NCI-H526 (cell line): ENCODE data around the gene CKB.
A peak's percentile ranks its signal among the peaks of the same experiment; 100 is the strongest.
"Not testable (repeated sequence)": the region's sequence is repeated elsewhere in the genome, so short reads cannot be mapped to it uniquely, and the experiment has no call there.

Experiments used
- DNase-seq, 2 experiments: peaks; one replicate each; lab custom pipeline; 2025; lab: John Stamatoyannopoulos, UW

Gene CKB

DNA sequence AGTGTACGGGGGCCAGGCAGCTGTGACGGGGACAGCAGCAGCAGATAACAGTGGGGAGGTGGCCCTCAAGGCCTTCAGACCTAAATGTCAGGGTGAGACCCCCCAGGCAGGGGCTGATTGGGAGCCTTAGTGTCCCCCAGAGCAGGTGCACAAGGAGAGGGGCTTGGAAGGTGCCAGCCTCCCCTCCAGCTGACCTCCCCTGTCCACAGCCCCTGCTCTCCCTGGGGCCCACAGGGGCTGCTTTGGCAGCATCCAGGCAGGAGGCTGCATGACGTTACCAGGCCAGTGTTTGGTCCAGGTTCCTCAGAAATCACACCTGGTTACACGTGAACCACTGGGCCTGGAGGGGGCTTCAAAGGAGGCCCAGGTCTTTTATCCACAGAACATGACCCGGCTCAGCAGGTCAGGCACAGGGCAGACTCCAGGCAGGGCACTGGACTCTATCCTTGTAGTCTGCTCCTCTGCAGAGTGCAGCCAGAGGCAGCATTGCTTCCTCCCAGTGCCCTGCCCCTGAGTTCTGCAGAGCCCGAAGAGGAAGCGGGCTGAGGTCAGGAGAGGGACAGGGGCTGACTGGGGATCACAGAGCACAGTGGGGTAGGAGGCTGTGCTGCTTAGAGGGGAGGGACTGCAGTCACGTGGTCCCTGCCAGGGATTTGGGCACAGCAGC is 3.8 kb upstream of the CKB start:
- no peak for DNase-seq

DNA sequence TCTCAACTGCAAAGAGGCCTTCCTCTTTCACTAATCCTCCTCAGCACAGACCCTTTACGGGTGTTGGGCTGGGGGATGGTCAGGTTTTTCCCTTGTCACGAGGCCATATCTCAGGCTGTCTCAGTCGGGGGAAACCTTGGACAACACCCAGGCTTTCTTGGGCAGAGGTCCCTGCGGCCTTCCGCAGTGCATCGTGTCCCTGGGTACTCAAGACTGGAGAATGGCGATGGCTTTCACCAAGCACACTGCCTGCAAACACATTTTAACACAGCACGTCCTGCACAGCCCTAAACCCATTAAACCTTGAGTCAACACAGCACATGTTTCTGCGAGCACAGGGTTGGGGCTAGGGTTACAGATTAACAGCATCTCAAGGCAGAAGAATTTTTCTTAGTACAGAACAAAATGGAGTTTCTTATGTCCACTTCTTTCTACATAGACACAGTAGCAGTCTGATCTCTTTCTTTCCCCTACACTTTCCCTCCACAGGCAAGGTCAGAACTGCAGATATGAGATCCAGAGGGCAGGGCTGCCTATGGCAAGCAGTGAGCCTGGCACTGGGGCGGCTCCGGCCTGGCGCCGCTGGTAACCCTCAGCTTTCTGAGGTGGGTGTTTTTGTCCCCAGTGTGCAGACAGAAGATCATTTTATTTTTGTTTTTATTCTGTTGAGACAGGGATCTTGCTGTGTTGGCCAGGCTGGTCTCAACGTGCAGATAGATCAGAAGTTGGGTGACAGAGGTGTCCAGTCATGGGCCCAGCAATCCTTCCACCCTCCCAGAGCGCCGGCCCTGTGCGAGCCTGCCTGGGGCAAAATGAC is 3.0 kb upstream of the CKB start:
- DNase-seq: not testable (repeated sequence)

DNA sequence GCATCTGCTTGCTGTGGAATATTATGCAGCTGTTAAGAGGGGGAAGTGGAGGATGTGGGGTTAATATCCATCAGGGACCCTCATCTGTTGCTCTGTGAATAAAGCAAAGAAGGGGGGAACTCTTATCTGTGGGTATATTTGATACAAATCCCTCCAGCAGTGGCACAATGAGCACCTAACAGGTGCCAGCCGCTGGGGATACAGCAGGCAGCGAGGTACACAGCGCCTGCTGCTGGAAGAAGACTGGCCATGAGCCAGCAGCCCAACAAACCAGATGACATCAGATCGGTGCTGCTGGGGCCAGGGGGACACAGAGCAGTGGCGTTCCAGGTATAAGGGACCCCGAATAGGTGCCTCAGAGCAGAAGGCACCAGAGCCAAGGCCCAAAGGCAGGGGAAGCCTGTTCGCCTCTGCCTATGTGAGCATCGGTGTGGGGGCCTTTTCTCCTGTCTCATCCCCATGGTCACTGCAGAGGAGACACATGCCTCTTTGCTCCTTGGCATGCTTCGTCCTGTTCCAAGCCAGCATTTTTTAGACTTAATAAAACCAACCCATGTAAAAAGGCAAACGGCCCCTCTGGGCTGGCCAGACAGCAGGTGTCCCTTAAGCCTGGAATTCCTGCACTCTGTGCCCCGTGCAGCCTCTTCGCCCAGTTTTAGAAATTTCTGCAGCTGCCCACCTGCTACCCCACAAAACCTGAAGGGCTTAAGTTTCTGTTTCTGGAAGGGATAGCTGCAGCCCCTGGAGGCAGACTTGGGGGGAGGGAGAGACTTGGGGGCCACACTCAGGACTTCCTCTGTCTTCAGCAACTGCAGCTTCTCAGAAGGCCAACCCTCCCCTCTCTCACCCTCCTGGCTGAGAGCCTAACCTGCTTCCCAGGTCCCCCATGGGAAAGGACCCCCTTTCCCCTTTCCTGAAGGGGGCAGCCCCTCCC is 1.6 kb upstream of the CKB start:
- peak in 1 of 2 experiments; percentile 36 for DNase-seq

DNA sequence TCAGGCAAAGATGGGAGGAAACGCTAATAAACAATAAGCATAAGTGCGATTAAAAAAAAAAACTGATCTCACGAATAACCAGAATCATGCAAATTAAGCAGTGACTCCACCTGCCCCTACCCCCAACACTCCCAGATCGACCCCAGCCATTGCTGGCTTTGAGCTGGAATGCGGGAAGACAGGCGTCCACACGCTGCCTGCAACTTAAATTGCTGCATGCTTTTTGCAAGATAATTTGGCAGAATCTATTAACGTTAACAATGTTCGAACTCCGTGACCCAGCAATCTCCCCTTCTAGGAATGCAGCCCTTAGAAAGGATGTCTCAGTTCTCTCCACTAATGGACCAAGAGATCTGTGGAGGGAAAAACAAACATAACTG is 935 bp upstream of the CKB start:
- no peak for DNase-seq

DNA sequence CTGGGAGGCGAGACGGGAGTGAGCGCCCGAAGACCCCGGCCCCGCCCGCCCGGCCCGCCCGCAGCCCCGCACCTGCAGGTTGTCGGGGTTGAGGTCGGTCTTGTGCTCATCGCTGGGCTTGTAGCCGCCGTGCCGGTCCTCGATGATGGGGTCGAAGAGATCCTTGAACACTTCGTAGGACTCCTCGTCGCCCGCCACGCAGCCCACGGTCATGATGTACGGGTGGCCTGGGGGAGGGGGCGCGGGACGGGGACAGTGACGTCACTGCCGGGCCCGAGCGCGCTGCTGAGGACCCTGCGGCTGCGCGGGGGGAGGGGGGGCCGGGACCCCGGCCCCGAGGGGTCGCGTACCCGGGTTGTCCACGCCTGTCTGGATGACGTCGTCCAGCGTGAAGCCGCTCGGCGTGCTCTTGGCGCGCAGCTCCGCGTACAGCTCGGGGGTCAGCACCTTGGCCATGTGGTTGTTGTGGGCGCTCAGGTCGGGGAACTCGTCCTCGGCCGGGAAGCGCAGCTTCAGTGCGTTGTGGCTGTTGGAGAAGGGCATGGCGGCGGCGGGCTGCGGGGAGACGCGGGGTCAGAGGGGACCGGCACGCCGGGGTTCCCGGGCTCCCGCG is 573 bp downstream of the CKB start:
- DNase-seq: peak in 1 of 2 experiments; percentile 73

DNA sequence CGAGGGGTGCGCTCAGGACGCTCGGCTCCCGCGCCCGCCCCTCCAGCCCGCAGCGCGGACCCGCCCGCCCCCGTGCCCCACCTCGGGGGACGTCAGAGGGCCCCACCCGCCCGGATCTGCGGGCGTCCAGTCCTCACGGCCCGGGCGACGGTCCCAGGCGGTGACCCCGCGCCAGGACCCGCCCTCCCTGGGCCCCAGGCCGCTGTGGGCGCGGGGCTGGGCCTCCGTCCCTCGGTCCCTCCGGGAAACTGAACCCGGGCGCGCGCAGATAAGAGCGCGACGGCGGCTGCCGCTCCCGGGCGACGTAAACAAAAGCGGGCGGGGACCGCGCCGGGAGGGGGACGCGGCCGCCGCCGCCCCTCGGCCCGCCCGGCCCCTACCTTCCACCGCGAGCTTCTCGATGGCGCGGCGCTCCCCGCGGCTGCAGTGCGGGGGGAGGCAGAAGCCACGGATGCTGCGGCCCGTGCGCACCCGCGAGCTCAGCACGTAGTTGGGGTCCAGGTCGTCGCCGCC is 1.1 kb downstream of the CKB start:
- DNase-seq: peak in 1 of 2 experiments; percentile 60

DNA sequence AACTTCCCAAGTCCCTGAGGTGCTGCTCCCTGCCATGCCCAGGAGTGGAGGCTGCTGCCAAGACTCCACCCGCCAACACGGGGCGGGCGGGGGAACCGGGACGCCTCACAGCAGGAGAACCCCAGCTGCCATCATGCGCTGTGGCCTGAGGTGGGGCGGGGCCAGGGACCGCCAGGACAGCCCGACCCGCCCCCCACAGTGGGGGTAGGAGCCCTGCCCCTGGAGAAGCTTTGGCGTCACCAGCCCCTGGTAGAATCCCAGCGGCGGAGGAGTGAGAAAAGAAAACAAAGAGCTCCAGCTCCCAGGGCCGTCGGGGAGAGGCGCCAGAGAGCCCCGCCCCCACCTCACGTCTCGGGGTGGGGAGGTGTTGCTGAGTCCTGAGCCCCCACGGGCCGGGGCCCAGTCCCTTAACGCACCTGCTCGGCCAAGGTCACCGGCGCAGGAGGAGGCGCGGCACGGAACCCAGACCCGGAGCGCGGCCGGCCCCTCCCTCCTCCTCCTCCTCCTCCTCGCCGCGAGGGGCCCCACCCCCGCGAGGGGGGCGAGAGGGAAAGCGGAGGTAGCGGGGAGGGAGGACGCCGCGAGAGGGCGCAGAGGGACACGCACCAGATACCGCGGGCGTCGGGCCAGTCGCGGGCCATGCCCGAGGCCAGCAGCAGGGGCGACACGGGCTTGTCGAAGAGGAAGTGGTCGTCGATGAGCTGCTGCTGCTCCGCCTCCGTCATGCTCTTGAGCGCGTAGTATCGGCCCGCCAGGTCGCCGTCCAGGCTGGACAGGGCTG is 1.8 kb downstream of the CKB start:
- DNase-seq: peak; percentile 76 to 89

DNA sequence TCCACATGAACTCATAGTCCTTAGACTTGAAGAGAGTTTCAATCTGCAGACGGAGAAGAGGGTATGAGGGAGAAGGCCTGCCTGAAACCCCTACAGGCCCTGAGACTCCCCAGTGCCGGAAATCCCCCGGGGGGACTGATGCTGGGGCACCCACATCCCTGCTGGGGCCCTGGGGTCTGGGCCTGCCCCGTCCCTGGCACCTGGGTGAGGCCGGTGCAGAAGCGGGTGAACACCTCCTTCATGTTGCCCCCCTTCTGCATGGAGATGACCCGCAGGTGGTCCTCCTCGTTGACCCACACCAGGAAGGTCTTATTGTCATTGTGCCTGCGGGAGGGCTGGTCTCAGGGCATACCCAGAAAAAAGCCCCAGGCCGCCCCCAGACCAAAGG is 2.4 kb downstream of the CKB start:
- DNase-seq: no peak

DNA sequence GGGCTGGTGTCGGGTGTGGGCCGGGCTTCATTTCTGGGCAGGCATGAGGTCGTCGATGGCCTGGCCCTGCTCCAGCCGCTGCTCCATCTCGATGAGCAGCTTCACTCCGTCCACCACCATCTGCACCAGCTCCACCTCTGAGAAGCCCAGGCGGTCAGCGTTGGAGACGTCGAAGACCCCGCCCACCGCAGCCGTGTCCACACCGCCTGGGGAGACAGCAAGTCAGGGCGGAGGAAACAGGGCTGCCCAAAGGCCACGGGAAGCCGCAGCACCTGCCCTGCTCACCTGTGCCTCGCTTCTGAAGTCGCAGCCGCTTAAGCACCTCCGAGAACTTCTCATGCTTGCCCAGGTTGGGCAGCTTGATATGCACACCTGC is 2.8 kb downstream of the CKB start:
- peak in 1 of 2 experiments; percentile 24 for DNase-seq

DNA sequence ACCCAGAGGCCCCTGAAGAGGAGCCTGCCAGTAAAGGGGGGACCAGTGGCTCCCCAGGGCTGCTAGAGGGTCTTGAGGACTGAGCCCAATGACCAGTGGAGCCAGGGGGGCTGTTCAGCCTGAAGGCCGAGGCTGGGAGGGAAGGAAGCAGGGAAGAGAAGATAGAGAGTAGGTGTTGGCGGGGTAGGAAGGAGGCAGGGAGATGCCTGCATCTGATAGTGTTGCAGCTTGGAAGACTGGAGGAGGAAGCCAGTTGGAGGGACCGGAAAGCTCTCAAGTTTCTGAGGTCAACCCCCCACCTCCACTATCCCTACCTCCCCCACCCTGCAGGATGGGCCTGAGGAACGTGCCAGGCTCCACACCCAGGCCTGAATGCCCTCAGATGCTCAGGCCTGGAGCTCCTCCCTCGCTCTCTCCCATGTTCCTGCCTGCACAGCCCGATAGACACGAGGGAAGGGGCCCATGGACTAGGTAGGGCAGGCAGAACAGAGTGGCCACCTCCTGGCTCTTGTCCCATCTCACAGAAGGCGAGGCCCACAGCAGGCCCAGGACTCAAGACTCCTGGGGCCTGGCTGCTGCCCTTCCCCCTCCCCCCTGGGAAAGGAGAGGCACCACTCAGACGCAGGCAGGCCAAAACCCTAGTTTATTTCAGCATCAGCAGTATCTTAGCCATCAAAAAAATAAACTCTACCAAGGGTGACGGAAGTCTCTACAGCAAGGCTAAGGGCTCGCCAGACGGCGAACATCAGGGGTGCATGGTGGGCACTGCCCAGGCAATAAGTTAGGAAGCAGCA is 3.4 kb downstream of the CKB start:
- no peak for DNase-seq

DNA sequence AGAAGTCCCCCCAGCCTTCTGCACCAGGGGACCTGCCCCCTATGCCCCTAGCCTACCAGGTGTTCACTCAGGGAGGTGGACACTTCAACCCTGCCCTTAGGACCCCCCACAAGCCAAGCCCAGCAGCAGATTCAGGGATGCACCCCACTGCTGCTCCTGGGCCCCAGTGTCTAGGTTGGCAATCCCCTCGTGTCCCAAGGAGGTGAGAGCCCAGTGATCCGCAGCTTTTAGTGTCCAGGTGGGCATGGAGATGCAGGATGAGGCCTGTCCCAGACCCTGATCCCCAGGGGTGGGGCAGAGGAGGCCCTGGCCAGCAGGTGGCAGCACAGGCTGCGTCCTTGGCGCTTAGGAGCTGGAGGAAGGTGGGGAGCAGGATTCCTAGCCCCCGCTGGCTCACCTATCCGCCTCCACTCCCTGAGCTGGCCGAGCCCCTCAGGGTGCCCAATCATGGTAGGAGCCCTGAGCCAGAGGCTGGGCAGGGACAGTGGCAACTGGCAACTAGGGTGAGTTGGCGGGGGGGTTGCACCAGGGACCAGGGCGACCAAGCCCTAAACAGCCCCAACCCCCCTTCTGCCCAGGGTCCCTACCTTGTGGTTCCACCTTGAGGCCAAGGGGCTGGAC is 4.1 kb downstream of the CKB start:
- peak in 1 of 2 experiments; percentile 80 for DNase-seq

DNA sequence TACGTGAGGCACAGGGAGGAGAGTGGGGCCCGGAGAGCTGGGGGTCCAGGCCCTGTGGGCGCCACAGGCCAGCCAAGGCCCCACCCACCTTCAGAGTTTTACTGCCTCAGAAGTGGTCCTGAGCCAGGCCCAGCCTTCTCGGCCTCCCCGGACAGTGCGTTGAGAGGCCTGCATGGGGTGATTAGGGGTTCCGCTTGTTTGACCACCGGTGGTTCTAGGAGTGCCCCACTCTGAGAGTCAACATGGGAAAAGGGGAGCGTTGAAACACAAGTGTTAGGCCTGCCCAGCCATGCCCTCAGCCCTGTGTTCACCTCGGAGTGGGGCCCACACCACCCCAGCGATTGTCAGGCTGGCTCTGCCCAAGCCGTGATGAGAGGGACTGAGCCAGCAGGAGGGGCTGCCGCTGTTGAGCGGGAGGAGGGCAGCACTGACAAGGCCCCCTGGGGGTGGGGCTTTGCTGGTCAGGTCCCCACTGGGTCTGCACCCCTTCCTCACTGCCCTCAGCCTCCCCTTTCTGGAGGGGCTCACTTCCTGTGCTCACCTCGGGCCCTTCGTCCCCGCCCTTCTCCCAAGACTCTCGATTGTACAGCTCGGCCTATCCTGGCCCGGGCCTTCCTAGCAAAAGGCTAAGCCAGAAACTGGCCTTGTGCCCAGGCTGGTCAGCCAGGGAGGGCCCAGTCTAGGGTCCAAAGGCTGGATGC is 4.8 kb downstream of the CKB start:
- no peak for DNase-seq

DNA sequence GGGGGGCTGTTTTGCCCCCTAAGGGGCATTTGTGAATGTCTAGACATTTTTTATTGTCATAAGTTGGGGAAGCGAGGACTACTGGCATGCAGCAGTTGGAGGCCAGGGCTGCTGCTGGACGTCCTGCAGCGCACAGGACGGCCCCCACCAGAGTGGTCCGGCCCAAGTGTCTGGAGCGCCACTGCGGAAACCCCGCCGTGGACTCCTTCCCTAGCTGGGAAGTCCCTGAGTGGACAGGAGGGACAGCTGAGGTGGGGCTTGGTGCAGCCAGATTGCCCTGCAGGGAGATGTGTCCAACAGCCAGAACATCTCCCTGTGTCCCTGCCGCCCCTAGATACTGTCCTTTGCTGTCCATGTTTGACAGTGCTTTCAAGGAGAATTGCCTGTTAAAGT is 5.5 kb downstream of the CKB start:
- no peak for DNase-seq

DNA sequence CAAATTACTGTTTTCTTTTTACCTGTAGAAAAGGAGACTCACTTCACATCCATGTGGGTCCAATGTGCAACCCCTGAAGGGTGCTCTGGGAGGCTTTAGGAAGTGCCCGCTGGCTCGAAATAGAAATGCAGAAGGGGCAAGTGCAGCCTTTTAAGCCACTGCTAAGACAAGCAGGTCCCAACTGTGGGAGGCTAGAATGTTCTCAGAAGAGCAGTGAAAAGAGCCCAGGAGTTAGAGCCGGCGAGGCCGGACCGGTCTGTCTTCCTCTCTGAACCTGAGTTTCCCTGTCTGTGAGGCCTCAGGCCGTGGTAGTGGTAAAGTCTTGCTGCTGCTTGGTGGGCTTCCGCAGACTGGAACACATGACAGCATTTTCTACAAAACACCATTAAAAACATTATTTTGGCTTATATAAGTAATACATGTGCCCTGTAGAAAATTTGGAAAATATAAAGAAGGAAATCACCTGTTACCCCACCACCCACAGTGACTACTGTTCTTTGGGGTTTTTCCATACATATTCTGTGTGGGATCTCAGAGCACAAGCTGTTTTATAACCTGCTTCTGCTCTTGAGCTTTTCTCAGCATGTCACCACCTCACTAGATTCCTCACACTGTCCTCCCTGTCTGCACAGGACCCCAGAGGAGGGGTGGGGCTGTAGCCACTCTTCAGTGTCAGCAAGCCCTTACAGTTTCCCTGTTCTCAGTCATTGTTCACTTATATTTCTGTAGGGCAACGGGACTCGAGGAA is 6.0 kb downstream of the CKB start:
- DNase-seq: no peak

DNA sequence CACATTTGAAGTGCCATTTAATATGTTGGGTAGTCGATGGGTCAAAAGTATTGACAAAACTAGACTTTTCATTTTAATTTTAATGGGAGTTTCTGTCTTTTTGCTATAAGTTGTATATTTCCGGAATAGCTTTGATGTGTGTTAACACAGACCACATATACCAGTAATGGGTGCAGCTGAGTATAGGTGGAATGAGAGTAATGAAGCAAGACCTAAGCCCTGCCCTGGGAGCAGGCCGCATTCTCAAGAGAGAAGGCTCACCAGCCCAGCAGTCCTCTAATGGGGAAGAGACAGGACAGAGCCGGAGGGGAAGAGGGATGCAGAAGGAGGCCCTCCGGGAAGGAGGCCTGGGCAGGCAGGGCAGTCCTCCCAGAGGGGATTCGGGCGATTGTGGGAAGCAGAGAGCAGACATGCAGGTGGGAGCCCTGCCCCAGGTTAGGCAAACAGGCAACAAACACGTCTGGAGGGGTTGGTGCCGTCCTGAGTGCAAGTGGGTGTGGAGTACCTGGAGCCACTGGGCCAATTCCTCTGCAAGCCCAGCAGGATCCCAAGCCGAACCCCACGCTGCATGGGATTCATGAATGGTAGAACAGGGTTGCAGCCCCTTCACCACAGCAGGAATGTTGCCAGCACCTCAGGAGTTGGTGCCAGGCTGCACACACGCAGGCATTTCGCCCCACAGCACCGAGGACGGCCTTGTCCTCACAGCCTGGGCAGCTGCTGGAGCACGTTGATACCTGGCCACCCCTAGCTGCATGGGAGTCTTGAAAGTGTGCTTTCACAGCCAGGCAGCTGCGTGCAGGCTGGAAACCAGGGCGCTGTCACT is 7.8 kb downstream of the CKB start:
- DNase-seq: no peak

DNA sequence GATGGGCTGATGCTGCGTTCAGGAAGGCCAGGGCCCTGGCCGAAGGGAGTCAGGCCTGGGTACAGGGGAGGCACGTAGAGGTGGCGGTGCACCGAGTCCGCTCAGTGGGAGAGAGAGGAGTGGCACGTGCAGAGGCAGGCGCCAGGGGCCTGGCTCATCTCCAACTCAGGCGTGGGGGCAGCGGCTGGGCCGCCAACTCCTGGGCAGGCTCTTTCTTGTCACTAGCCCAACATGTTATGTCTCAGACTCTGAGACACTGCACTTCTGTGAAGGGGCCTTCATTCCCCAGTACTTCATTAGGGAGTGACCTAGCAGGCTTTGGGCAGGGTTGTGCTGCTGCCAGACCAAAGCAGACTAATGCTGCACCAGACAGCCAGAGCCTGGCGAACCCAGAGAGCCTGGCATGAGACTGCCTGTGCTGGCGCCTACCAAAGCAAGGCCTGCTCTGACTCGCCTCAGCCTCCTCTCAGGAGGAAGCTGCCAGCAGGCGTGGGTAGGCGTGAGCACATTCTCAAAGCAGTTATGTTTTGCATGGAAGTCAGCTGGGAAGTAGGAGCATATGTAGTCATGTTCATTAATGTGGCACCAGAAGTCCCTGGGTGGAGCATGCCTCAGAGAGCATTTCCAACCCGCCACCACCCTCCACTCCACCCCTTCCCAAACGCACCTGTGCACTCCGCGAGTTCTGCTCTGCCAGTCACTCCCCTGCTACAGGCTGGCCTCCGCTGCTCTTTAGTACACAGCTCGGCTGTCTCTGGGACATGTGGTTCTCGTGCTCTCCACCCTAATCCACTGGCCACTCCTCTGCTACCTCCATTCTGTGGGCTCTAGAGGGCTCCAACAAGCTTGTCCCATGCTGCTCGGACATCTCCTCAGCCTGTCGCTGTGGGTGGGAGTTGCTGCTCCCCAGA is 9.7 kb downstream of the CKB start:
- peak; percentile 94 to 95 for DNase-seq
